GM23248 (cell line): ENCODE data around the gene ECSCR. TPM values are rescaled to one million over a fixed set of nuclear protein-coding genes. Genes with fewer than 3 reads are reported as not detected.

Experiments used
- DNase-seq: peaks from one replicate; pipeline ENCODE4 v3.0.0-alpha.2; 2015
- H2AFZ ChIP-seq: fragments of 200-600 bp; sonication (generic); 2 replicates; pipeline ENCODE4 v1.6.1; 2016; ENCODE audit warnings: antibody characterized with exemption
- H3F3A ChIP-seq: fragments of 200-600 bp; sonication (generic); 2 replicates; pipeline ENCODE4 v1.6.1; 2016; ENCODE audit warnings: mild to moderate bottlenecking, antibody characterized with exemption, mixed run types; ENCODE audit not compliant: insufficient read depth
- H3K27ac ChIP-seq: fragments of 200-600 bp; sonication (generic); 2 replicates; pipeline ENCODE4 v1.5.1; 2016; ENCODE audit warnings: mild to moderate bottlenecking
- H3K27me3 ChIP-seq: fragments of 200-600 bp; sonication (generic); replicated peaks from 2 replicates; pipeline ENCODE4 v1.6.1; 2016; ENCODE audit warnings: mild to moderate bottlenecking; ENCODE audit not compliant: insufficient read depth
- H3K36me3 ChIP-seq: fragments of 200-600 bp; sonication (generic); 2 replicates; pipeline ENCODE4 v1.6.1; 2016; ENCODE audit warnings: low read depth, mild to moderate bottlenecking
- H3K4me1 ChIP-seq: fragments of 200-600 bp; sonication (generic); 2 replicates; pipeline ENCODE4 v1.6.1; 2016; ENCODE audit warnings: mild to moderate bottlenecking; ENCODE audit not compliant: insufficient read depth
- H3K4me2 ChIP-seq: fragments of 200-600 bp; sonication (generic); one replicate; pipeline ENCODE4 v1.6.1; 2016; ENCODE audit warnings: mild to moderate bottlenecking; ENCODE audit not compliant: unreplicated experiment
- H3K4me3 ChIP-seq: fragments of 200-600 bp; sonication (generic); 2 replicates; pipeline ENCODE4 v1.5.1; 2016; ENCODE audit warnings: mild to moderate bottlenecking
- H3K79me2 ChIP-seq: fragments of 200-600 bp; sonication (generic); 2 replicates; pipeline ENCODE4 v1.6.1; 2016; ENCODE audit warnings: mild to moderate bottlenecking; ENCODE audit not compliant: insufficient read depth
- H3K9ac ChIP-seq: fragments of 200-600 bp; sonication (generic); 2 replicates; pipeline ENCODE4 v1.6.1; 2016; ENCODE audit warnings: mild to moderate bottlenecking
- H3K9me2 ChIP-seq: fragments of 200-600 bp; sonication (generic); 2 replicates; pipeline ENCODE4 v1.6.1; 2016; ENCODE audit warnings: mixed run types, mild to moderate bottlenecking, moderate library complexity; ENCODE audit not compliant: insufficient read depth
- H3K9me3 ChIP-seq: fragments of 200-600 bp; sonication (generic); one replicate; pipeline ENCODE4 v1.6.1; 2017; ENCODE audit warnings: low read depth
- H4K20me1 ChIP-seq: fragments of 200-600 bp; sonication (generic); 2 replicates; pipeline ENCODE4 v1.6.0; 2016; ENCODE audit not compliant: insufficient read depth
- EZH2 ChIP-seq: fragments of 200-600 bp; sonication (generic); IDR thresholded peaks from 2 replicates; pipeline ENCODE4 v1.6.1; 2018; ENCODE audit warnings: antibody characterized with exemption, mild to moderate bottlenecking; ENCODE audit not compliant: insufficient read depth, poor library complexity, severe bottlenecking
- EZH2phosphoT487 ChIP-seq: fragments of 200-600 bp; sonication (generic); IDR thresholded peaks from 2 replicates; pipeline ENCODE4 v1.6.1; 2018; ENCODE audit warnings: antibody characterized with exemption, moderate library complexity, mild to moderate bottlenecking, low read depth; ENCODE audit not compliant: insufficient read depth
- WGBS, 2 experiments: methylation state at CpG; one replicate each; pipeline ENCODE4 v1.1.6; 2015 to 2017; ENCODE audit warnings: low lambda C conversion rate in 2 of 2, low coverage in 1 of 2; ENCODE audit errors: missing lambda C conversion rate in 2 of 2; 5-methylcytosine and 5-hydroxymethylcytosine counted together
- in situ Hi-C: fragments of 300-500 bp; cut with MboI; formaldehyde crosslinking; loops from 2 replicates; pipeline ENCODE4 v1.15.0; 2020
- polyA plus RNA-seq: library from polyadenylated mRNA; unstranded; fragments of >200 nt; fragmentation: Nextera tagmentation; extraction: Ambion mirVana; gene quantifications from 2 replicates; pipeline ENCODE4 v1.2.1, GENCODE V29; 2016
- total RNA-seq: library from RNA; depleted of rRNA; stranded (reverse); fragments of >200 nt; shearing (Covaris generic); gene quantifications from 2 replicates; pipeline ENCODE4 v1.2.3, GENCODE V29; 2014

ECSCR gene
- total and polyA plus RNA-seq, 2 experiments from 2014 or later = 0.41 TPM; not detected in 1

GRCh38 chr5:139457653-139458306 lies 4.8 kb downstream of the ECSCR start:
- TF ChIP-seq EZH2phosphoT487 (no peak), EZH2 (no peak)
- 94 to 96% methylated on average over 5 of the region's 5 CpGs for WGBS, 2 experiments
- Histone ChIP-seq H3K9me3 (no peaks in the 10 kb centered on the region), H3K9ac (no peak overlapping the region), H3K79me2 (no peaks in the 10 kb centered on the region), H3K27ac (no peak overlapping the region), H3K9me2 (no peaks in the 10 kb centered on the region), H3K27me3 (no peaks in the 10 kb centered on the region), H3K36me3 (no peaks in the 10 kb centered on the region), H3K4me1 (peaks cover 29% of the 10 kb centered on the region), H3K4me2 (no peak overlapping the region), H2AFZ (no peak overlapping the region), H3K4me3 (no peak overlapping the region), H3F3A (peaks cover 7% of the 10 kb centered on the region; the same call in 1 of the 2 replicates), H4K20me1 (no peaks in the 10 kb centered on the region)
- no peak for DNase-seq
- in situ Hi-C loops = no loop called here

GRCh38 chr5:139457241-139457640 lies 5.3 kb downstream of the ECSCR start:
- H3K9me2 ChIP-seq = no peaks in the 10 kb centered on the region
- no peak overlapping the region for H3K27ac ChIP-seq
- peaks cover 26% of the 10 kb centered on the region for H3K4me1 ChIP-seq
- no peaks in the 10 kb centered on the region for H3K36me3 ChIP-seq
- DNase-seq = no peak
- in situ Hi-C loops = no loop called here
- TF ChIP-seq EZH2phosphoT487 = no peak
- no peak for TF ChIP-seq EZH2
- 97 to 99% methylated on average over 5 of the region's 5 CpGs for WGBS, 2 experiments
- no peaks in the 10 kb centered on the region for H3K9me3 ChIP-seq
- H3K4me3 ChIP-seq = no peak overlapping the region
- peaks cover 7% of the 10 kb centered on the region; the same call in 1 of the 2 replicates for H3F3A ChIP-seq
- H3K4me2 ChIP-seq = no peak overlapping the region
- H4K20me1 ChIP-seq = no peaks in the 10 kb centered on the region
- no peak overlapping the region for H3K9ac ChIP-seq
- no peaks in the 10 kb centered on the region for H3K27me3 ChIP-seq
- H3K79me2 ChIP-seq = no peaks in the 10 kb centered on the region
- H2AFZ ChIP-seq = no peak overlapping the region

GRCh38 chr5:139456776-139457175 lies 5.8 kb downstream of the ECSCR start:
- TF ChIP-seq EZH2 = no peak
- TF ChIP-seq EZH2phosphoT487 = no peak
- H3K79me2 ChIP-seq = no peaks in the 10 kb centered on the region
- H3K4me3 ChIP-seq = no peak overlapping the region
- H3K27me3 ChIP-seq = no peaks in the 10 kb centered on the region
- no peaks in the 10 kb centered on the region for H3K9me2 ChIP-seq
- no peak overlapping the region for H2AFZ ChIP-seq
- H3K27ac ChIP-seq = no peak overlapping the region
- no peaks in the 10 kb centered on the region for H3K36me3 ChIP-seq
- DNase-seq = no peak
- no peaks in the 10 kb centered on the region for H4K20me1 ChIP-seq
- peaks cover 22% of the 10 kb centered on the region for H3K4me1 ChIP-seq
- no peaks in the 10 kb centered on the region for H3K9me3 ChIP-seq
- 91 to 96% methylated on average over 12 of the region's 12 CpGs for WGBS, 2 experiments
- H3K9ac ChIP-seq = no peak overlapping the region
- H3F3A ChIP-seq = peaks cover 7% of the 10 kb centered on the region; the same call in 1 of the 2 replicates
- in situ Hi-C loops = no loop called here
- H3K4me2 ChIP-seq = no peak overlapping the region

GRCh38 chr5:139454568-139455290 lies 7.8 kb downstream of the ECSCR start:
- Histone ChIP-seq H4K20me1 (no peaks in the 10 kb centered on the region), H3K9me3 (no peaks in the 10 kb centered on the region), H3K4me2 (no peak overlapping the region), H3K9ac (no peak overlapping the region), H3K27me3 (no peaks in the 10 kb centered on the region), H3F3A (peaks cover 7% of the 10 kb centered on the region; the same call in 1 of the 2 replicates), H3K79me2 (no peaks in the 10 kb centered on the region), H3K9me2 (no peaks in the 10 kb centered on the region), H3K27ac (no peak overlapping the region), H3K4me3 (no peak overlapping the region), H3K4me1 (peaks cover 12% of the 10 kb centered on the region), H2AFZ (no peak overlapping the region), H3K36me3 (no peaks in the 10 kb centered on the region)
- DNase-seq = no peak
- 89 to 91% methylated on average over 10 to 11 of the region's 11 CpGs for WGBS, 2 experiments
- in situ Hi-C loops = no loop called here
- no peak for TF ChIP-seq EZH2phosphoT487
- no peak for TF ChIP-seq EZH2
